Epithelial cell of esophagus (primary cell): ENCODE data around the gene AKAP5.

ENCODE experiments used
- DNase-seq: peaks from one replicate; pipeline ENCODE4 v3.0.0; 2010; ENCODE audit warnings: low read depth
- H3K4me3 ChIP-seq: 2 replicates; pipeline ENCODE4 v1.5.1; 2011; ENCODE audit warnings: mild to moderate bottlenecking, low read length, control low read depth
- CTCF ChIP-seq: IDR thresholded peaks from 2 replicates; pipeline ENCODE4 v1.5.1; 2011; ENCODE audit warnings: low read depth, mild to moderate bottlenecking, low read length, control low read depth, inconsistent platforms; ENCODE audit not compliant: insufficient read depth; ENCODE audit errors: missing control alignments

The AKAP5 gene

GRCh38 chr14:64504897-64505794 lies 39.8 kb downstream of the AKAP5 start:
- peak overlapping the region; percentile 86 for H3K4me3 ChIP-seq
- no peak for TF ChIP-seq CTCF
- DNase-seq: peak; percentile 88

DNA sequence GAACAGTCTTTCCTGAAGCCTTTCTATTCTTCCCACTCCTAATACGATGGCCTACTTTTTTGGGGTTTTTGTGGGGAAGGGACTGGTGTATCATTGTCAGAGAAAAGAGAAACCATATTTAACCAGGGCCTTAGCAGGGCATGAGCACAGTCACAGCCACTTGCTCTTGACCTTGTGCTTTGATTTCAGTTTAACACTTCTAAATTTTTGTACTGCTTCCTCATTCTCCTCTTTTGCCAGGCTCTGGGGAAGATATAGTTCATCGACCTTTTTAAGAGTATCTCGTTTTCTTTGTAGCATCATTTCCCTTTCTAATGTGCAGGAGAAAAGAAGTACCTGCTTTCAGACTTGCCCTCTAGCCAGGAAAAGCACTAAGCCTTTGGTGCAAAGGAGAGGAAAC lies 41.4 kb downstream of the AKAP5 start:
- no peak for DNase-seq
- TF ChIP-seq CTCF: no peak
- H3K4me3 ChIP-seq: no peak overlapping the region

- peak; percentile 86 for DNase-seq
- no peak for TF ChIP-seq CTCF
- H3K4me3 ChIP-seq: no peak overlapping the region
Measured at GRCh38 chr14:64507376-64508156, 42.3 kb downstream of the AKAP5 start.

DNA sequence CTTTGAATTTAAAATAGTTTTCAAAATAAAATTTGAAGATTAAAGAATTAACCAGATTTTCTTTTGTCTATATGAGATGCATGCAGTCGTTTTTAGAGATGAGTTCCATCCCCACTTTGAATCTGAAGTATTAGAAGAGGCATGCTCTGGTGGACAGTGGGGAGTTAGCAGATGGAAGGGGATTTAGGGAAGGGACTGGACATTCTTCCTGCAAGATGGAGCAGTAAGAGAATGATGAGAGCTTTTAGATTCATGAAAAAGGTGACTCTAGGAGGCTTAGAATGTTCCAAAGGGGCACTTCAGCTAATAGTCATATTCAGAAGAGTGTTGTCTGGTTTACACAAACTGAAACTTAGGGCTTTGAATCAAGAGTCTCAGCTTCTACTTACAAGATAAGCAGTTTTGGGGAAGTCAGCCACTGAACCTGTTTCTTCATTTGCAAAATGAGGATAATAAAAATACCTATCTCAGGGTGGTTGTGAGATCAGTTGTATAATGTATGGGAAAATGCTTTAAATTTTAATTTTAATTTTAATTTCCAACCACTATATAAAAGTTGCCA lies 43.0 kb downstream of the AKAP5 start:
- no peak for TF ChIP-seq CTCF
- no peak overlapping the region for H3K4me3 ChIP-seq
- no peak for DNase-seq

GRCh38 chr14:64509036-64509435 lies 43.7 kb downstream of the AKAP5 start:
- DNase-seq: no peak

More at GRCh38 chr14:64509036-64509435, 43.7 kb downstream of the AKAP5 start:
- no peak overlapping the region for H3K4me3 ChIP-seq
- no peak for TF ChIP-seq CTCF
